GM13977 (cell line): Measurements from ENCODE around the gene COL4A1.

Experiments
- DNase-seq: peaks from one replicate; pipeline ENCODE4 v3.0.0; 2012; ENCODE audit warnings: low spot score
- CTCF ChIP-seq: IDR thresholded peaks from 2 replicates; pipeline ENCODE4 v1.5.1; 2012; ENCODE audit warnings: mild to moderate bottlenecking, control low read depth; ENCODE audit not compliant: insufficient read depth; ENCODE audit errors: extremely low read depth, missing control alignments
- in situ Hi-C: fragments of 300-500 bp; cut with MboI; formaldehyde crosslinking; loops from one replicate; pipeline ENCODE4 v1.12.0; 2022; ENCODE audit warnings: low sequenced_read_pairs, low pct_unique_long_range_greater_than_20kb, mixed read lengths, inconsistent platforms; ENCODE audit not compliant: unreplicated experiment

Gene COL4A1

DNA sequence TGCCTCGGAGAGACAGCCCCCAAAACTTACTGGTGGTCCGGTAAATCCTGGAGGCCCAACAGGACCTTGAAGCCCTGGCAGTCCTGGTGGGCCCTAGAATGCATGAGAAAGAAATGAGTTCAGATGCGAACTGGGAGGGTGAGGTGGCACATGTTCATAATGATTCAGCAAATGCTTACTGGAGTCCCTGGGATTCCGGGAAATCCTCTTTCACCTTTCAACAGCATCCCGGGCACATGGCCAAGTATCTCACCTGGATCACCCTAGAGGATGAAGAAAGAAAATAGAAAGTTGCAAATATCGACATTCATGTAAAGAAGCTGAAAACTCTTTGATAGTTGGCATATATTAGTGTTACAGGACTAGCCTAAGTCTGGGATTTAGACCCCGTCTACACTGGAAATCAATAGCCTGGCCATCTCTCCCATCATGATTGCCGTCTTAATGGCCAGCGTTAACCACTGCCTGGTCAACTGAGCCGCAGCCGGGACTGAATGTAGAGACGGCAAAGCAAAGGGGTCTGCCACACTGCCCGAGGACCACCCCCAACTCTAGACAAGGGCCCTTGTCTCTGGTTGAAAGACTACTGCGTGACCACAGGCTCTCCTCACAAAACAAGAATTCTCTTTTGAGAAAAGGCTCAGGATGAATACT lies 96.9 kb downstream of the COL4A1 start:
- in situ Hi-C loops = loop anchor here (25.0 kb wide), 1 partner anchor 377 kb away; no protein-coding TSS in a partner anchor
- DNase-seq = no peak
- no peak for TF ChIP-seq CTCF

DNA sequence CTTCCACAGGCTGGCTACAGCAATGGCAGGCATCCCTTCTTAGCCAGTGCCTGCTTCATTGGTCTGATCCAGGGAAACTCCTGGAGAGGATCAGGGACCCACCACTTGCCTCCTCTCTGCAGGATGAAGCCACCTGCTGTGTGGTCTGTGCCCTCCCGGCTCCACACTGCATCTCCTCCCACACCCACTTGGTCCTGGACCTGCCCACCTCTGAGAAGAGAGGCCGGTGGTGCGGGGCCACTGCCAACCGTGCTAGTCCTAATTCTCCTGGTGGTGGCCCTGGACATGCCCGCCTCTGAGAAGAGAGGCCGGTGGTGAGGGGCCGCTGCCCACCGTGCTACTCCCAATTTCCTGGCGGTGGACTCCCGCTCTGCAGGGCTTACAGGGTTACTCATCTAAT lies 98.8 kb downstream of the COL4A1 start:
- no peak for DNase-seq
- no peak for TF ChIP-seq CTCF
- in situ Hi-C loops = loop anchor here (25.0 kb wide), 1 partner anchor 379 kb away; no protein-coding TSS in a partner anchor

GRCh38 chr13:110206996-110207395 lies 100.0 kb downstream of the COL4A1 start:
- no peak for DNase-seq
- TF ChIP-seq CTCF = no peak
- in situ Hi-C loops = loop anchor here (25.0 kb wide), 1 partner anchor 380 kb away; no protein-coding TSS in a partner anchor

- in situ Hi-C loops = loop anchor here (25.0 kb wide), 1 partner anchor 381 kb away; no protein-coding TSS in a partner anchor
- DNase-seq = no peak
- TF ChIP-seq CTCF = no peak
These were observed 100.8 kb downstream of the COL4A1 start for GRCh38 chr13:110206185-110206584.

DNA sequence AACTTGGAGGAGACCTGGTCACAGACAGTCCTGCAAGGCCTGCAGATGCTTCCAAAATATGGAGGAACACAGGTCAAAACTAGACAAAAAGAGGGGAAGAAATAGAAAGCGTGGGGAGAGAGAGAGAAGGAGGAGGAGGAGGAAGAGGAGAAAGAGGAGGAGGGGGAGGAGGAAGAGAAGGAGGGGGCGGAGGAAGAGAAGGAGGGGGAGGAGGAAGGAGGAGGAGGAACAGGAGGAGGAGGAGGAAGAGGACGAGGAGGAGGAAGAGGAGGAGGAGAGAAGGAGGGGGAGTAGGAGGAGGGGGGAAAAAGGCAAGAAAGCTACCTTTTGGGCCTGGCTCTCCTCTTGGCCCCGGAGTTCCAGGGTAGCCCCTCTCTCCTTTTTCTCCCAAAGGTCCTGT lies 105.8 kb downstream of the COL4A1 start:
- DNase-seq = no peak
- no peak for TF ChIP-seq CTCF
- in situ Hi-C loops = loop anchor here (25.0 kb wide), 1 partner anchor 386 kb away; no protein-coding TSS in a partner anchor

GRCh38 chr13:110200276-110200870 lies 106.6 kb downstream of the COL4A1 start:
- DNase-seq = no peak
- in situ Hi-C loops = loop anchor here (25.0 kb wide), 1 partner anchor 387 kb away; no protein-coding TSS in a partner anchor
- TF ChIP-seq CTCF = no peak
